Skin of body (tissue), 2 donors: ENCODE data around the gene ACKR3. TPM values are rescaled to one million over a fixed set of nuclear protein-coding genes. Genes with fewer than 3 reads are reported as not detected.

Source experiments
- DNase-seq: peaks from one replicate; lab custom pipeline; 2025; lab: John Stamatoyannopoulos, UW
- total RNA-seq: library from RNA; depleted of rRNA; stranded (reverse); fragments of >200 nt; gene quantifications from one replicate; pipeline ENCODE4 v1.2.3, GENCODE V29; 2014

Gene ACKR3
- total RNA-seq, 1 donor from 2014 or later = 27.3 TPM

DNA sequence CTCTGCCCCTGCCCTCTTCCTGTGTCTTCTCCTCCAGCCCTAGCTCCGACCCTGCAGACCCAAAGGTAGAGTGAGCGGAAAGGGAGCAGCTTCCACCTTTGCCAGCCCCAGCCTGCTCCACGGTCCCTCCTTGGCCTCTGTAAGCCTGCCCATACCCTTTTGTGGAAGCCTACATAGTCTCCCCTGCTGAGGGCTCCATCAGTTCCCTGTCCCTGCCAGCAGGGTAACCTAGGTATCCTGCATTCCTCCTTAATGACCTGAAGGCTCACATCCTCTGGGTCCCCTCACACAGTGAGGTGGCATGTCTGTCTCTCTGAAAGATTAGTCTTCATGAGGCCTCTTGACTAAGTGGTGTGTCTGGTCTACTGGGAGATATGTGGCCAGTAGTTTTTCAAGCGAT lies 20.5 kb upstream of the ACKR3 start:
- DNase-seq = no peak

DNA sequence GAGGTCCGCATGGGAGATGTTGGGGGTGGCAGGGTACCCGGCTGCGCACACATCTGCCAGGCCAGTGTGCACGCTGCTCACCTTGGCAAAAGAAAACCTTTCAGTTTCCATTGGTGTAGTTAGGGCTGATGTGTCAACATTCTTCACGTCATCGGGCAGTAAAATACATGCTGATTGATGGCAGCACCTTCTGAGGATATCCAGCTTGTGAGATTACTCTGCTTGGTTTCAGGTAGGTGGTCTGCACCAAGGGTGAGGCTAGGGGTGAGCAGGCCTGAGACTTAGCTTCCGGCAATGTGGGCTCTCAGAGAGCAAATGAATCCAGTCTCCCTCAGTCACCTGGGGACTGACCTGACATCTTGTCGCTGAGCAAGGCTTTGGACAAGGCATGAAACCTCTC lies 19.3 kb upstream of the ACKR3 start:
- DNase-seq = no peak

DNA sequence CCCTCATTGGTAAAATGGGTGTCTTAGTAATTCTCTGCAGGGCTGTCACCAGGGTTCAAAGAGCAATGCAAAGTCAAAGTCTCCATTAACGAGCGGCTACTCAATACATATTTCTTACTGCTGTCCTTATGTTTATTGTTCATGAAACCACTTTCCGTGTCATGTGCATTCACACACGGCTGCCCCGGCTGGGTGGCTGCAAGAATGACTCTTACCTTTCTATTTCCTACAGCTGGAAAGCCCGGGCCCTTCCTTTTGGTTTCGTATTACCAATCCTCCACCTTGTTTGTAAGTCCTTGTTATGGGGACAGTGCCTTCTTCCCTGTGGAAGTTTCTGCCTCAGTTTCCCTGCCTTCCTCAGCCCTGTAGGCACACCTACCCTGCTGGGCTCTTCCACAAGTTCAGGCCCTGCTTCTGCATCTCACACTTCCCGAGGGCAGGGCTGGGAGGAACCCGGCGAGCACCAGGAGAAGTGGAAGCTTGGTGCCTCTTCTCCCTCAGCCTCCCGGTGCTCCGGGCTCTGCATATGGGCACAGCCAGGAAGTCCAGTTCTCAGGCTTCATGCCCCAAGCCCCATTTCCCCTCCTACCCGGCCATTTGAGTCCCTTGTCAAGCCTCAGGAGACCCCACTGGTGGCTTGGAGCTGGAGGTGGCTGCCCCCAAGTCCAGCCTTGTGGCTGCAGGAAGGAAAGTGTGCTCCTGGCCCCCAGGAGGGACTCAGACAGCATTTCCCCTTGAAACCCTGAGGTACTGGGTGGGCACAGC lies 18.7 kb upstream of the ACKR3 start:
- DNase-seq = no peak

DNA sequence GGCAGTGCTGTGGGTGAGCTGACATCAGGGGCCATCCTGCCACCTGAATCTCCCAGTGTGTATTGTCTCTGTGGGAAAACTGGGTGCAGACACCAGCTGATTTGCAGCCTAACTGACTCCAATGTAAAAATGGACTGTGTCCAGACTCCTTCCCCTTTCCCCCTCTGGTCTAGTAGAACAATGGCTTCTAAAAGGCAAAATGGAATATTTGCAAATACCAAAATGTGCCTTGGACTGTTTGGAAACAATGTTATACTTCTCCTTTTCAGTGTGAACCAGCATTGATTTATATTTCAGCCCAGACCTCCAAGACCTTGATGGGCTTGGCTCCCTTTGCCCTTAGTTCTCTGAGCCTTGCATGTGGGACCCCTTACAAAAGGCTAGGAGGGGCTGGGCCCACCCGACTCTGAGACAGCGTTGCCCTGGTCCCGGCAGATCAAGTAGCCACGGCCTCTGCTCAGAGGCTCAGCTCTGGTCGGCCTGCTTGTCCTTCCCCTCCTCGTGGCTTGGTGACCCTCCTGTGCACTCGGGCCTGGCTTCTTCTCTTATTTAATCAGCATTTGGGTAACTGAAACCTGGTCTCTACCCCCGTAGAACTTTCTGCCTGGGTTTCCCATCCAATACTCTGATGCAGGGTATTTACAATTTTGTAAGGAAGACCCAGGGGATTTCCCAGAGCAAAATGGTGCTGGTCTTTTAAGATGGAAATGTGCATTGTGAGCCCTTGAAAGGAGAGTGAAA lies 18.0 kb upstream of the ACKR3 start:
- DNase-seq = no peak

DNA sequence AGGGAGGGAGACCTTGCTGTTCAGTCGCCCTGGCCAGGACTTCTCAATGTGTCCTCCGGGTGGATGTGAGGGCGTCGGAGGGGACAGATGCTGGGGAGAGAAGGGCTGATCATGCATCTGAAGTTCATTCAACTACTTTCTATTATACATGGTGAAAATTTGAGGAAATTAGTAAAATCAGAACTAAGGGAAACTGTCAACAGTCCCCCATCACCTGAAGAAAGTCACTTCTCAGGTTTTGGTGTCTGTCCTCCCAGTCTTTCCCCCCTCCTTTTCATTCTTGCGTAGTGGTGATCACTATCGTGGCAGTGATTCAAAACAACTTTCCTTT lies 17.4 kb upstream of the ACKR3 start:
- DNase-seq = no peak

DNA sequence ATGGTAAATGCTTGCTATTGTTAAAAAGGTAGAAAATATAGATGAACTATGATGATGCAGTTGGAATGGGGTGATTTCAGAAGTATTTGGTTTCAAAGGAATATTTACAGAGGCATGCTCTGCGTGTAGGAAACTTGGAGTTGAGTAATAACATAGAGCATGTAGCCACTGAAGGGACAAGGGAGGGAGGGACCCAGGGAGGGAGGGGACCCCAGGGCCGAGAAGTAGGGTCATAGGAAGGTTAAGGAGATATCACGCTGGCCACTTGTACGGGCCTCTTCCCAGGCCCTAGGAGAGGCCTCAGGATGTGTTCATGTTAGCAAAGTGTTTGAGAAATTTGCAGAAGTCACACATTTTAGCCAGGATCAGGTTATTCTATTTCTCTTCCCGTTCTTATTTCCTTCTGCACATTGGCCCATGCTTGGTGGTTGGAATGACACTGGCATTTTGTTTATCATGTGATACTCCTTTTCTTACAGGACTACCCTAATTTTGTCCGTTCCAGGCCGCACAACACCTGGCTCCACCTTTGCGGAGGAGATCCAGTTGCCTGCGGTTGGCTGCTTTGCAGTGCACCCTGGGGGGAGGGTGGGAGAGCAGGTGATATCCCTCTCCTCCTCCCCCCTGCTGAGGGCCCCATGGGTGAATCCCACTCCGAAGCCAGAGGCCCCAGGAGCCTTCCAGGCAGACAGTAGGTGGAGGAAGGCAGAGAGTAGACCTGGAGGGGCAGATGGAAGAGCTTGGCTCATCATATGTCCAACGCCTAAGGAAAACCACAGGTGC lies 16.9 kb upstream of the ACKR3 start:
- no peak for DNase-seq

DNA sequence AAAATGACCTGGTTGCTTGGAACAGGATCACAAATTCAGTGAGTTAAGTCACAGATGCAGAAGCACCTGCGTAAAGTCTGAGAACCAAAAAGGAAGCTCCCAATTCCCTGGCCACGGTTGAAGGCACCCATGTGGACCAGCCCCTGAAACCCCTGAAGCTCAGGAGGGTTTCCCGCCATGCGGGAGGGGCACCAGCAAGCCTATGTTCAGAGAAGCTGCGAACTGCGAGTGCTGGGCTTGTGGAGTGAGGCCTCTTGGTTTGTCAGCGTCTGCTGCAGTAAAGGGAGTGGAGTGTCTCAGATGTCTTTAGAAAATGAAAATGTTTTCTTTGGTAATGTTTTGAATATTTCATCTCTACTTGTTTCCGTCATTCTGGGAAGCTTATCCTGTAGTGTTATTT lies 16.1 kb upstream of the ACKR3 start:
- DNase-seq = no peak

DNA sequence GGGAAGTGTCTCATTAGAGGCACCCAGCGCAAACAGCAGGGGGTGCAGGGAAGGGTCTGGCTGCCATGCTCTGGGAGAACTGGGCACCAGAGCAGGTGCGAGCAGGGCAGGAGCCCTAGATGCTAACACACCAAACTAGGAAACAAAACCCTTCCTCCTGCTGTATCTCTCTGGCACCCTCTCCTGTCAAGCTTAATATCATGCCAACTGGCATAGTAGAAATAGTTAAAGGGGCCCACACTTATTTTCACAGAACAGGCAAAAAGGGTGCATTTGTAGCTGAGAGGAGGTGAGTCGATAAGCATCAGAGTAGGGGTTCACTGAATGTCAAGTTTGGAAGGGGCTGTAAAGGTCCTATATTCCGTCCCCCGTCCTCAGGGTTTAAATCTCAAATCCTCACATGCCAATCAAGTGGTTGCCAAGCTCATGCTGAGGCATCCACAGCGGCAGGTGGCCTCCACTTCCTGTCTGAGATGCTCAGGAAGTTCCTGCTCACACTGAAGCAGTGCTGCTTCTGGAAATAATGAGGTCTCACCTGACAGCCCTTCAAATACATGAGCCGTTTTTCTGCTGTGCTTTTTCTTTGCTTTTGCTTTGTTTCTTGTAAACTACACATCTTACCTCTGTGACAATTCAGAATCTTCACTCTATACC lies 14.9 kb upstream of the ACKR3 start:
- no peak for DNase-seq

DNA sequence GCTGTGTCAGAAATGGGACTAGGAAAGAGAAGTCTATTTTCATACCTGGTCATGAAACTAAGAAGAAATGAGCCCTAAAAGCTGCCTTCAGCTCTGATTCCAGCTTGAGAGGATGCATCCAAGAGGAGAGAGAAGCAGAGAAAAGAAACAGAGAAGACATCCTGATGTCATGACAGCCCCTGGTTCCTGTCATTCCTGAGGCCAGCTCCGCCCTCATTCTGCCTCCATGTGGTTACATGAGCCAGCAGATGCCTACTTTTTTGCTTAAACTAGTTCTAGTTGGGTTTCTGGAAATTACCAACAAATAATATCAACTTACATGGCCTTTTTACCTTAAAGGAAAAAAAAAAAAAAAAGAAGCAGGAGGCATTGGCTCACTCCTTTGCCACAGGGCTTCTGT lies 14.1 kb upstream of the ACKR3 start:
- no peak for DNase-seq

DNA sequence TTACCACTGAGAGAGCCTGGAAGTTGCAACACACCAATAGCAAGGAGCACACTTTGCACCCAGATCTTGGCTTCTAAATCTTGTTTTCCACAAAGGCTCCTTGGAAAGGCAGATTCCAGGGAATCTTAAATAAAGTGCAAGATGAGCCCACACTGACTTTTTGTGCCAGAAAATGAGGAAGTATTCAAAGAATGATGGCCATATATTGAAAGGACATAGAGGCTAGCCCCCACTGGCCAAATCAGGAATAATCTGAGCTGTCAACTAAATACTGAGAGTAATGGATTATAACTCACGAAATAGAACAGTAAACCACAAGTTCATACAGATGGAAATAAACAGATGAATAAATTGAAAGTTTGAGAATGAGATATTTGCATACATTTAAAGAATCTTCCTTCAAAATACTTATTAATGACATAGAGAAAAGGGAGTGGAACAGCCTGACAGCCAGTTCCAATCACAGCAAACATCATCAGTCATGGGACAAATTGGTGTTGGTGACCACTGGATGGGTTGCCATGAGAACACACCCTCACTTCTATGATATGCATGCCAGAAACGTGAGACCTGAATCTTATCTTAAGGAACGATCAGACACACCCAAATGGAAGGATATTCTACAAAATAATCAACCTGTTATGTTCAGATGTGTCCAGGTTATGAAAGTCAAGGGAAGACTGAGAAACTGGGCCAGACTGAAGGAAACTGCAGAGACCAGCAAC lies 12.2 kb upstream of the ACKR3 start:
- no peak for DNase-seq

DNA sequence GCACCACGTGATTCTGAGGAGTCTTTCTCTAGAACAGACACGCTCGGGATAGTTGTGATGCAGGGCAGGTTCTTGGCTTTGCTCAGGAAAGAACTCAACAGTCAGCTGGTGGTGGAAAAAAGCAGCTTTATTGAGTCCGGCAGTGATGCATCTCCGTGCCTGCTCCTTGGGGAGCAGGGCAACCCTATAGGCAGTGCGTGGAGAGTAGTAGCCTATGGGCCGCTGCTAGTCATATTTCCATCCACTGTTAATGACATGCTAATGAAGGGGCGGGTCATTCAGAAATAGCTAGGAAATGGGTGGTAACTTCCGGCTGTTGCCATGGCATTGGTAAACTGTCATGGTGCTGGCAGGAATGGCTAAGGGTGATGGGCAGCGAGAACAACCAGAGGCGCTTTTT lies 11.6 kb upstream of the ACKR3 start:
- DNase-seq = no peak

DNA sequence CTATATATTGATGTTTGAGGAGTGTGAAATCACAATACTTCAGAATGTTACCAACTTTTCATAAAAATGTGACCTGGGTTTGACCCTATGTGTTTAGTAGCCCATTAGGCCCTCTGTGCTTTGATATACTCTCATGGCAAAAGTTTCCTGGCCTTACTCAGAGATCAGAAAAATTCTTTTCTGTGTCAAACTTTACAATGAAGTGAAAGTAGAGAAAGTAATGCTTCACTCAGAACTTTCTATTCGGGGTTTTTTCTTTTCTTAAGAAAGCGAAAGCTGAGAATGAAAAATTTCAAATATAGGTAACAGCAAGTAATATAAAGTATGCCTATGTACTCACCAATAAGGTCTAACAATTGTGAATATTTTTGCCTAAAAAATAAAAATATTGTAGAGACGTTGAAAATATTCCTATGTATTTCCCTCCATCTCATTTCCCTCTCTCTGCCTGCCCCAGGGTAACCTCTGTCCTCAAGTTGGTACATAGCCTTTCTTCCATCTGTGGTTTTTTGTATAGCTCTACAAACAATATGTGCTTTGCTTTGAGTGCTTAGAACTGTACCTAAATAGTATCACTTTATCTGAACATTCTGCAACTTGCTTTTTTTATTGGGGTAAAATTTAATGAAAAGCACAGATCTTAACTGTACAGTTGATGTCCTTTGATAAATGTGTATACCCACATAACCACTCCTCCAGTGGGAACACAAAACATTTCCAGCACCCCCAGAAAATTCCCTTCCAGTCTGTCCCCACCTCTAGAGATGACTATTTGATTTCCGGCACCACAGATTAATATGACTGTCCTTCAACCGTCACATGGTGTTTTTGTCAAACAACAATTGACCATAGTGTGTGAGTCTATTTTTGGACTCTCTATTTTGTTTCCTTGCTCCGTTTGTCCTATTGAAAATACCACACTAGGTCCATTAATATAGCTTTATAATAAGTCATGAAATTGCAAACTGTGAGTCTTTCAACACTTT lies 10.3 kb upstream of the ACKR3 start:
- DNase-seq = no peak

DNA sequence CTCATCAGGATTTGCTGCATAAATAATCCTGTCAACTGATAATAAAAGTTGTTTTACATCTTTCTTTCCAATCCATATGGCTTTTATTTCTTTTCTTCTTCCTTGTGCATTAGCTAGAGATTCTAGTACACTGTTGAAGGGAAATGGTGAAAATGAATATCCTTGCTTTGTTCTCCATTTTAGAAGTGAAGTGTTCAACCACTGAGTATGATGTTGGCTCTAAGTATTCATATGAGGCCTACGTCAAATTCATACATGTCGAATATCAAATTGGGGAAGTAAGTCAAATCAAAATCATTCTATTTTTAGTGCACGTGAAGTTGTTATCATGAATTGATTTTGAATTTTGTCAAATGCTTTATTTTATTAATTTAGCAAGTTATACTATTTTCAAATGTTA lies 7.8 kb upstream of the ACKR3 start:
- DNase-seq = peak; percentile 21

DNA sequence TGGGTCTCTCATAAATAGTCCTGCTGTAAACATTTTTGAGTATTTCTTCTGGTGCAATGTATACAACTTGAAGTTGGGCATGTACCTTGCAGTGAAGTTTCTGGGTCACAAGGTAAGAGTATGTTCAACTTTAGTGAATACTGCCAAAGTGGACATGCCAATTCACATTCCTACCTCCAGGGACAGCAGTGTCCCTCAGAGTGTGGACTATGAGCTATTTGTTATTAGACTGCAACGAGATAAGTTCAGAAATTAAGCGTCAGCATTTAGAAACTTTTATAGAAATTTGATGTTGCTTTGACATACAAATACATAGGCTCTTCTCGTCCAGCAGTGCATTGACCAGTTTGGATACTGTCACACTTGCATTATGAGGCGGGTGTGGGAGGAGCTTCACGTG lies 7.2 kb upstream of the ACKR3 start:
- DNase-seq = no peak

DNA sequence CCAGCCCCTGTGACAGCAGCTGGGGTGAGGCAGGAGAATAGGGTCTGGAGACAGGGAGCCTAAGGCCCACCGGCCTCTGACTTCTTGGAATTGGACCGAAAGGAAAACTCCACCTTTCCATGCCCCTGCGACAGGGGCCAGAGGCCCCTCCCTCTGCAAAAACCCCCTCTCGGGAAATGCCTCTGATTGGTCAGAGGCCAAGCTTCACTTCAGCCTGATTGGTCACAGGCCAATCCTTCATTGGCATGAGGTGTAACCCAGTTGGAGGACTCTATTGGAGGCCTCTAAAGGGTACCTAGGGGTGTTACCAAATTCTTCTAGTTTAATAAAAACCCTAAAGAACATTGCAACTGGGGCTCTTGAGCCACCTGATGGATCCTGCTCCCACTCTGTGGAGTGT lies 5.7 kb upstream of the ACKR3 start:
- no peak for DNase-seq

DNA sequence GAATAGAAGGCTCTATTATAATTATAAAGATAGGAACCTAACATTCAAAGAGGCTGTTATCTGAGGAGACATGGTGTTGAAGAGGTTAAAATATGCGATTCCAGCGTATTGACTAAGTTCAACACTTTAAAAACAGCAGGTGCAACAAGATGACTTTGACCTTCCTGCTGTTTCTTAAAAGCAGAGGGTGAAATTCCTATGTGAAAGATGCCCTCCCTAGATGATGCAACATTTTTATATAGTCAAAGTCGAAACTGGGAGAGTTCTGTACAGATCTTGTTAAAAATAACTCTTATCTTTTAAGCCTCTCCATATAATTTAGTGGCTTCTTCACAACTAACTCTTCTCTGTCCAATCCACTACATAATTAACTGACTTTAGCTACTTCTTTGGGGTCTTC lies 4.4 kb upstream of the ACKR3 start:
- DNase-seq = no peak

DNA sequence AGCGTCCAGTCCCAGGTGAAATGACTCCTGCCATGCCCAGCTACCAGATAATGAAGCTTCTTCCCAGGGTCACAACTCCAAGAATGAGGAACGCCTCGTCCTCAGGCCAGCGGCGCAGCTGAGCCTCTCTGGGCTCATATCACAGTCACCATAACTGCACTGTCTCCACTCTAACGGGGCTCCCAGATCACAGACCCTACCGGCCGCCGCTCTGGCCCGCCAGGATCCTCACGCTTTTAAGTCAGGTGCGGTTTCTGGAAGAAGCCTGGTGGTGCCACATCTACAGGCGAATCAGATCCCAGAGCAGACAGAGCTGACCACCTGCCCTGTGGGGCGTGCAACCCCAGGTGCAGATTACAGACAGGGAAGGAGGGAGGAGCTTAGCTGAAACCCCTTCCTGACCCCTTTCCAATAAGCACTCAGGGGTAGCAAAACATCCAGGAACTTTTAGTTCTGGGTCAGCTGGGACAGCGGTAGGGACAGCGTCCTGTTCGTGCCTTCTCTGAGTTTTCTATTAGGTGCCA lies 3.7 kb upstream of the ACKR3 start:
- DNase-seq = no peak

DNA sequence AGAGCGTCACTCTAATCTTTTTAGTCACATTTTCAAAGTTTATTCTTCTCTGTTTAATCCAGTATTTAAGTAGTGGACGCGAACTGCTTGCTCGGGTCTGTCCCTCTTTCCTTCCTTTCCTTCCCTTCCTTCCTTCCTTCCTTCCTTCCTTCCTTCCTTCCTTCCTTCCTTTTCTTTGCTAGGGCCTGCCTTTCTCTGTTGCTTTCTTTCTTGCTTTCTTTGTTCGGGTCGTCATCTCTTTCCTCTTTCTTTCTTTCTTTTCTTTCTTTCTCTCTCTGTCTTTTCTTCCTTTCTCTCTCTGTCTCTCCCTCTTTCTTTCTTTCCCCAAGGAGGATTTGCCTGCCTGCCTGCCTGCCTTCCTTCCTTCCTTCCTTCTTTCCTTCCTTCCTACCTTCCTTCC lies 3.0 kb upstream of the ACKR3 start:
- no peak for DNase-seq

DNA sequence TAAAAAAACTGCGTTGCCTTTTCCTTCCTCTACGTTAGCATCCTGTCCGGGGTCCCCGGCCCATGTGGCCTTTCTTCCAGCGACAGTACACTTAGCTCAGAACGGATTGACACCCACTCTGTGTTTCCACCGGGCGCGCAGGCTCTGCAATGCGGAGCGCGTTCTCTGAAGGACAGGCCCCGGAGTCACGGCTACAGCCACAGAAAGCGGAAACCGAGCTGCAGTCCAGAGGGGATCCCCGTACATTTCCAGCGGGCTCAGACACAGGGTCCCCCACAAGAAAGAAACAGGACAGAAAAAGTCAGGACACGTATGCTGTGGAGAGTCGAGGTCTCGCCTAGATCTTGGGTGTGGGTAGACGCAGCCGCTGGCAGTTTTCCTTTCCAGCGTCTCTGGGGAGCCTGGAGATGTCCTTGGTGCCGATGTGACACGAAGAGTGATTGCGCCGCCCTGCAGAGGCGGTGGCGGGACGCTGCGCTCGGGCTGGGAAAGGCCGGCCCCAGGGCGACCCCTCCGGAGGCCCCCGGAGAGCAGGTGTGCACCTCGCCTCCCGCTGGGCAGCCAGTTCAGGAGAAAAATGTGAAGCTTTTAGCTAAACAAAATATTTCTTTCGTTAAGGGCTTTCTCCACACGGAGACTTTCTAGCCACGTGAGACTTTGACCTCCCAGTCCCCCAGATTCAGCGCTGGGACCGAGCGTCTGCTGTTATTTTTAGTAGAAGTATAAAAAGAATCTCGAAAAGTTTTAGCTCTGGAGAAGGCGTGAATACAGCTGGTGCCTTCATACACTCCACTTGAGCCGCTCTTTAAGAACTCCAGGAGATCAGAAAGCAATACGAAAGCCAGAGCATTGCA lies 1.3 kb upstream of the ACKR3 start:
- DNase-seq = peak; percentile 41
